ENCODE measurements around the gene TOPAZ1.

Gene TOPAZ1

DNA sequence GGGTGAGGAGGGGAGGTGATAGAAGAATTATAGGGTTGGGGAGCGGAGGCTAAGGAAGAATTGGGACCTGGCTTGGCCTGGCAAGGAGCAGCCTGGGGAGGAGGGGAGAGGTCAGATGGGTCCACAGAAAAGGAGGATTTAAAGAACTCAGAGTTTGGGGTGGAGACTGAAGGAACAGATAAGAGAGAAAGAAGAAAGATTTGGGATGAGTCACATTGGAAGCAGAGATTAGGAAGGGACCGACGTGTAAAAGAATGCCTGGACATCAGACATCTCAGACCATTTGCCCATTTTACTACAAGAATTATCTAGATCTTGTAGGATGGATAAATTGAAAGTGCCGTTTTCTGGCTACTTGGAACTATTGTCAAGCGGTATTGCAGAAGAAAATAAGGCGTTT, 107.3 kb downstream of the TOPAZ1 start:
- H3K4me3 ChIP-seq (ENCODE audit: low read depth, low read length) = no peak overlapping the region
- TF ChIP-seq, protein P1, sequence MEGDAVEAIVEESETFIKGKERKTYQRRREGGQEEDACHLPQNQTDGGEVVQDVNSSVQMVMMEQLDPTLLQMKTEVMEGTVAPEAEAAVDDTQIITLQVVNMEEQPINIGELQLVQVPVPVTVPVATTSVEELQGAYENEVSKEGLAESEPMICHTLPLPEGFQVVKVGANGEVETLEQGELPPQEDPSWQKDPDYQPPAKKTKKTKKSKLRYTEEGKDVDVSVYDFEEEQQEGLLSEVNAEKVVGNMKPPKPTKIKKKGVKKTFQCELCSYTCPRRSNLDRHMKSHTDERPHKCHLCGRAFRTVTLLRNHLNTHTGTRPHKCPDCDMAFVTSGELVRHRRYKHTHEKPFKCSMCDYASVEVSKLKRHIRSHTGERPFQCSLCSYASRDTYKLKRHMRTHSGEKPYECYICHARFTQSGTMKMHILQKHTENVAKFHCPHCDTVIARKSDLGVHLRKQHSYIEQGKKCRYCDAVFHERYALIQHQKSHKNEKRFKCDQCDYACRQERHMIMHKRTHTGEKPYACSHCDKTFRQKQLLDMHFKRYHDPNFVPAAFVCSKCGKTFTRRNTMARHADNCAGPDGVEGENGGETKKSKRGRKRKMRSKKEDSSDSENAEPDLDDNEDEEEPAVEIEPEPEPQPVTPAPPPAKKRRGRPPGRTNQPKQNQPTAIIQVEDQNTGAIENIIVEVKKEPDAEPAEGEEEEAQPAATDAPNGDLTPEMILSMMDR (IDR thresholded peaks at IDR 0.05; ENCODE audit: low read depth, low read length) = no peak

DNA sequence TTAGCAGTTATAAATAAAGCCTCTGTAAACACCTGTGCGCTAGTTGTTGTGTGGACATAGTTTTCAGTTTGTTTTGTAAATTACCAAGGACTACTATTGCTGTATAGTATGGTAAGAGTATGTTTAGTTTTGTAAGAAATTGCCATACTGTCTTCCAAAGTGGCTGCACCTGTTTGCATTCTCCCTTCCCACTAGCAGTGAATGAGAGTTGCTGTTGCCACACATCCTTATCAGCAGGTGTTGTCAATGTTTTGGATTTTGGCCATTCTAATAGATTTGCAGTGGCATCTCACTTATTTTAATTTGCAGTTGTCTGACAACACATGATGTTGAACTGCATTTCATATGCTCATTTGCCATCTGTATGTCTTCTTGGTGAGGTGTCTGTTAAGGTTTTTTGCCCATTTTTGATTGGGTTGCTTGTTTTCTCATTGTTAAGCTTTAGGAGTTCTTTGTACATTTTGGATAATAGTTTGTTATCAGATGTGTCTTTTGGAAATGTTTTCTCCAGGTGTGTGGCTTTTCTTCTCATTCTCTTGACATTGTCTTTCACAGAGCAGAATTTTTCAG, 111.8 kb downstream of the TOPAZ1 start:
- TF ChIP-seq, protein P1 (IDR thresholded peaks at IDR 0.05; ENCODE audit: low read depth, low read length) = no peak
- H3K4me3 ChIP-seq (ENCODE audit: low read depth, low read length) = no peak overlapping the region

DNA sequence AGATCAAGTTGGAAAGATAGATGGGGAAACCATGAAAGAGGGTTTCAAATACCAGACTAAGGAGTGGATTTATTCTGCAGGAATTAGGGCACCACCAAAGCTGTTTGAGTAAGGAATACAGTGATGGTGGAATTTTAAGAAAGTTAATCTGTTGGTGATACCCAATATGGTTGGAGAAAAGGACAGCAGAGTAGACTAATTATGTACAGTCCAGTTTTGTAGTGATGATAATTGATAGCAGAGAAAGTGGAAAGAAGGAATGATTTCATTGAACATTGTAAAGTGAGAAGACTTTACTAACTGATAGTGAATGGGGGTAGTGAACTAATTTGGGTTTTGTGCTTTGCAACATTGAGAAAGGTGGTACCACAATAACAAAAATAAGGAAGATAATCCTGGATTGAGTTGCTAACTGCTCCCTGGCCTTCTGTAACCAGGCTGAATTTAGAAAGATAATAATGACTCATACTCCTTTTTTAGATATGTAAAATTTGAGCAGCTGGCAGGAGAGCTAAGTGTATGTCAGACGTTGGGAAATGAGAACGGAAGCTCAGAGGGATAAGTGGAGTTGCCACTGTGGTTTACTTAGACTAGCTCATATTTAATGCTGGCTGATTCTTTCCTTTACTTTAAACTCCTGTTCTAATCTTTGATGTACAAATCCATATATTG, 113.8 kb downstream of the TOPAZ1 start:
- H3K4me3 ChIP-seq (ENCODE audit: low read depth, low read length) = no peak overlapping the region
- TF ChIP-seq, protein P1 (IDR thresholded peaks at IDR 0.05; ENCODE audit: low read depth, low read length) = no peak

DNA sequence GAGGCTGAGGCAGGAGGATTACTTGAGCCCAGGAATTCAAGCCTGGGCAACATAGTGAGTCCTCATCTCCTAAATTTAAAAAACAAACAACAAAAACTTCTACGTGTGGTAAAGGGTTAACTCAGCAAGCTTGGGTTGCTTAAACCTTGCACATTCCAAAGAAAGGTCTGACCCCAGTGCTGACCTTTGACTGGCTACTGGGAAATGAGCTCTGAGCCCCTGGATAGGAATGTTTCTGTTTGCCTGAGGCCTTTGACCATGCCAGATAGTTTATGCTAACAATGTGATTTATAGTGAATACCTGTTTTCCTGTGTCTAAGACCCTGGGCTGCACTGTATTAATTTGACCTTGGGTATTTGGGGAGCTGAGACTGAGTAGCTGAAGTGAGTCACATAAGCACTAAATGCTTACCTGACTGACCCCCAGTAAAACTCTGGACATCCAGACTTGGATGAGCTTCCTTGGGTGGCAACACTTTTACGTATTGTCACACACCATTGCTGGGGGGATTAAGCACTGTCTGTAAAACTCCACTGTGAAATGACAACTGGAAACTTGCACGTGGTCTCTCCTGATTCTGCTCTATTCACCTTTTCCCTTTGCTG, 117.6 kb downstream of the TOPAZ1 start:
- TF ChIP-seq, protein P1 (IDR thresholded peaks at IDR 0.05; ENCODE audit: low read depth, low read length) = no peak

DNA sequence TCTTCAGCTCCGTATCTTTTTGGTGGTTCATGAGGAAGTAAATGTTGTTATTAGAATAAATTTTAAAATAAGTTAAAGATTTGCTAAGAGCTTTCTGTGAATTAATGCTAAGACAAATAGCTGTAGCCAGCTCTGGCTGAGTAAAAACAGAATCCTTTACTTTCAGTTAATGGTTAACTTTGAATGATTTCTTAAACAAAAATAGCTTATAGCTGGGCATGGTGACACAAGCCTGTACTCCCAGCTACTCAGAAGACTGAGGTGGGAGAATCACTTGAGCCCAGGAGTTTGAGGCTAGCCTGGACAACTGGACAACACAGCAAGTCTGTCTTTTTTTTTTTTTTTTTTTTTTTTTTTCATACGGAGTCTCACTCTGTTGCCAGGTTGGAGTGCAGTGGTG, 121.9 kb downstream of the TOPAZ1 start:
- H3K4me3 ChIP-seq (ENCODE audit: low read depth, low read length) = no peak overlapping the region
- TF ChIP-seq, protein P1 (IDR thresholded peaks at IDR 0.05; ENCODE audit: low read depth, low read length) = no peak

More for the DNA sequence above, 117.6 kb downstream of the TOPAZ1 start:
- H3K4me3 ChIP-seq (ENCODE audit: low read depth, low read length) = no peak overlapping the region

DNA sequence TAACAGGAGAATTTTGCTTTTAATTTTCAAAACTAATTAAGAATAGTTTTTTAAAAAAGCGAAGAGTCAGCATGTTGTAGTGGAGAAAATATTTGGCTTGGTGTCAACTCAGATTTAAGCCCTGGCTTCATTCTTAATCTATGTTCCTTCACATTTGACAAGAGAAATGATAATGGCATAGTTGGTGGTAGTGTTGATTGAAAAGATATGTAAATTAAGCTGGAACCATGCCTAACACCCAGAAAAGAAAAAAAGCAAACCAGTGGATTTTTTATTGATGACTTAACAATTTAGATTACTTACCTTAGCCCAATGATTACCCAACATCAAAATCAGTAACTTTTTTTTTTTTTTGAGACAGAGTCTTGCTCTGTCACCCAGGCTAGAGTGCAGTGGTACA, 124.3 kb downstream of the TOPAZ1 start:
- H3K4me3 ChIP-seq (ENCODE audit: low read depth, low read length) = no peak overlapping the region
- TF ChIP-seq, protein P1 (IDR thresholded peaks at IDR 0.05; ENCODE audit: low read depth, low read length) = no peak

DNA sequence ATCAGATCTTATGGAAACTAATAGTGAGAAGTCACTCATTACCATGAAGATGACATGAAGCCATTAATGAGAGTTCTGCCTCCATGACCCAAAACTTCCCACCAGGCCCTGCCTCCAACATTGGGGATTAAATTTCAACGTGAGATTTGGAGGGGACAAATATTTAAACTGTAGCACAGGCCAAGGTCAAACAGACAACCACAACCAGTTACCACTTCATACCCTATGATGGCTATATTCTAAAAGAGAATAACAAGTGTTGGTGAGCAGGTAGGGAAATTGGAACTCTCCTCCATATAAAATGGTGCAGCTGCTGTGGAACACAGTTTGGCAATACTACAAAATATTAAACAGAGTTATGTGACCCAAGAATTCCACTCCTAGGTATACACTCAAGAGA, 133.8 kb downstream of the TOPAZ1 start:
- TF ChIP-seq, protein P1 (IDR thresholded peaks at IDR 0.05; ENCODE audit: low read depth, low read length) = no peak
- no peak overlapping the region for H3K4me3 ChIP-seq (ENCODE audit: low read depth, low read length)

Measured in WI38 (cell line).